Esophagus squamous epithelium (tissue), 4 donors: ENCODE data around the gene BMX.

Source experiments
- CTCF ChIP-seq, 6 experiments: fragments of 450-650 bp in 4 of 6; fragments of 200-600 bp in 2 of 6; sonication (generic) in 2 of 6; IDR thresholded peaks; one replicate each; pipeline ENCODE4 v1.5.1; 2016 to 2019; ENCODE audit warnings: antibody characterized with exemption in 6 of 6, mild to moderate bottlenecking in 4 of 6, moderate library complexity in 4 of 6
- POLR2A ChIP-seq, 4 donors: fragments of 450-650 bp; IDR thresholded peaks; one replicate each; pipeline ENCODE4 v1.6.1; 2017; ENCODE audit warnings: antibody characterized with exemption in 4 of 4, mild to moderate bottlenecking in 4 of 4, moderate library complexity in 3 of 4

GRCh38 chrX:15574017-15574416 lies 73.4 kb downstream of the BMX start:
- no peak for TF ChIP-seq POLR2A (IDR thresholded peaks at IDR 0.05)
- TF ChIP-seq CTCF (IDR thresholded peaks at IDR 0.05): no peak
